Mammary epithelial cell (primary cell): Measurements from ENCODE around the gene TPSD1.

Experiments used
- EZH2 ChIP-seq: IDR thresholded peaks from 2 replicates; pipeline ENCODE4 v1.6.1; 2012; ENCODE audit warnings: low read length, inconsistent platforms, borderline replicate concordance
- TF ChIP-seq, protein P1 (sequence below), 2 donors: IDR thresholded peaks in 1 of 2; conservative IDR thresholded peaks in 1 of 2; 2 replicates each; pipeline ENCODE4 v1.5.1; 2011 to 2012; ENCODE audit warnings: inconsistent platforms in 2 of 2, low read length in 2 of 2, mild to moderate bottlenecking in 2 of 2, control low read depth in 1 of 2, low read depth in 1 of 2; ENCODE audit not compliant: insufficient read depth in 1 of 2; ENCODE audit errors: extremely low read depth in 1 of 2

GRCh38 chr16:1299868-1300203 is 44.0 kb downstream of the TPSD1 start:
- TF ChIP-seq, protein P1, sequence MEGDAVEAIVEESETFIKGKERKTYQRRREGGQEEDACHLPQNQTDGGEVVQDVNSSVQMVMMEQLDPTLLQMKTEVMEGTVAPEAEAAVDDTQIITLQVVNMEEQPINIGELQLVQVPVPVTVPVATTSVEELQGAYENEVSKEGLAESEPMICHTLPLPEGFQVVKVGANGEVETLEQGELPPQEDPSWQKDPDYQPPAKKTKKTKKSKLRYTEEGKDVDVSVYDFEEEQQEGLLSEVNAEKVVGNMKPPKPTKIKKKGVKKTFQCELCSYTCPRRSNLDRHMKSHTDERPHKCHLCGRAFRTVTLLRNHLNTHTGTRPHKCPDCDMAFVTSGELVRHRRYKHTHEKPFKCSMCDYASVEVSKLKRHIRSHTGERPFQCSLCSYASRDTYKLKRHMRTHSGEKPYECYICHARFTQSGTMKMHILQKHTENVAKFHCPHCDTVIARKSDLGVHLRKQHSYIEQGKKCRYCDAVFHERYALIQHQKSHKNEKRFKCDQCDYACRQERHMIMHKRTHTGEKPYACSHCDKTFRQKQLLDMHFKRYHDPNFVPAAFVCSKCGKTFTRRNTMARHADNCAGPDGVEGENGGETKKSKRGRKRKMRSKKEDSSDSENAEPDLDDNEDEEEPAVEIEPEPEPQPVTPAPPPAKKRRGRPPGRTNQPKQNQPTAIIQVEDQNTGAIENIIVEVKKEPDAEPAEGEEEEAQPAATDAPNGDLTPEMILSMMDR (conservative IDR thresholded peaks at IDR 0.05 in 1 of 2, IDR thresholded peaks at IDR 0.05 in 1 of 2; ENCODE audit: extremely low read depth in 1 of 2, insufficient read depth in 1 of 2, low read depth in 1 of 2, low read length in 2 of 2): no peak
- no peak for TF ChIP-seq EZH2
